IPS DF 19.7 (cell line): Measurements from ENCODE around the gene CD109.
"Not testable (repeated sequence)": the region's sequence is repeated elsewhere in the genome, so short reads cannot be mapped to it uniquely, and the experiment has no call there.

Source experiments
- DNase-seq: peaks from one replicate; pipeline ENCODE4 v3.0.0-alpha.2; 2013; ENCODE audit warnings: low read depth, low spot score

The CD109 gene

DNA sequence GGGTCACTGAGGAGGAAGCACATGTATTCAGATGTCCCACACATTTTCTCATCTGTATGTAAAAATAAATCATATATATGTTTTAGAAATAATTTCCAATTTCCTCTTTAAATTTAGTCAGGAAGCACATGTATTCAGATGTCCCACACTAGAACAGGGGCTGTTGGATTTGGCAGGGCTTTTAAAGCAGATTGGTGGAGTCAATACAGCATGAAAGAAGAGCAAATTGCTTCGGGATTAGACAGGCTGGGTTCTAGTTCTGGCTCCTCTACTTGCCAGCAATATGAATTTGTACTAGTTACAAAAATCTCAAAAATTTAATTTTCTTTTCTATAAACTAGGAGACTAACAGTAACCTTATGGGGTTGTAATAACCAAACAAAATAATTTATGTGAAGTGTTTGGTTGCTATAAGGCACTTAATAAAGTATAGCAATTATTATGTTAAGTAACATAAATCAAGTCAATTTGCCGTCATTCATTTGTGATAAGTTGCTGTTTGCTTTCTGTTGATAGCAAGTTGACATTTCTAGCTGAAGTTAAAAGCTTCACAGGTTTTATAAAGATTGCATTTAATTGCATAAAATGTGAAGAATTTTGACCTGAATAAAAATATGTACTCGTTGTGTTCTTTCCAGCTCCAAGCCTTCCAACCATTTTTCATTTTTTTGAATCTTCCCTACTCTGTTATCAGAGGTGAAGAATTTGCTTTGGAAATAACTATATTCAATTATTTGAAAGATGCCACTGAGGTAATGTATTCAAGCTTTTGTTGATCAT lies 88.9 kb downstream of the CD109 start:
- DNase-seq, result no peak

DNA sequence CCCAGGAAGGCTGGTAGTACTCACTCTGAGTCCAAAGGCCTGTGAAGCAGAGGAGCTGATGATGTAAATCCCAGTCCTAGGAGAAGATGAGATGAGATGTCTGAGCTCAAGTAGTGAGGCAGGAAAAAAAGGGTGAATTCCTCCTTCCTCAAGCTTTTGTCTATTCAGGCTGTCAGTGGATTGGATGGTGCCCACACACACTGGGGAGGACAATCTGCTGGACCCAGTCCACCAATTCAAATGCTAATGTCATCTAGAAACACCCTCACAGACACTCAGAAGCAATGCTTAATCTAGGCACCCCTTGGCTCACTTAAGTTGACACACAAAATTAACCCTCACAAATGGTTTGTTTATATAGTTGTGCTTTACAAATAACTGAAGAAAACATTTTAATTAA lies 94.6 kb downstream of the CD109 start:
- no peak for DNase-seq

DNA sequence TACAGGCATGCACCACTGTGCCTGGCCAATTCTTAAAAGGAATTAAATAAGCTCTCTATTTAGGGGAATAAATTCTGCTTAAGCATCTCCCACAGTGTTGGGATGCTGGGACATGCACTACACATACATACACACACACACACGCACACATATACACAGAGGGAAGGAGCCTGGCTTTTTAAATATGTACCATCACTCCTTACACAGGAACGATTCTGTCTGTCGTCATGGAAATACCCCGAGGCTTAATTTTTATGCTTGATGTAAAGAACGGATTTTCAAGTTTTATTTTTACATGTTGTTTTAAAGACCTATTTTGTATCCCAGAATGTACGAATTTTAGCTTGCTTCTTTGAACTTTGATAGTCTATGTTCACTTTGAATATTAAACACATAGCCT lies 95.3 kb downstream of the CD109 start:
- no peak for DNase-seq

DNA sequence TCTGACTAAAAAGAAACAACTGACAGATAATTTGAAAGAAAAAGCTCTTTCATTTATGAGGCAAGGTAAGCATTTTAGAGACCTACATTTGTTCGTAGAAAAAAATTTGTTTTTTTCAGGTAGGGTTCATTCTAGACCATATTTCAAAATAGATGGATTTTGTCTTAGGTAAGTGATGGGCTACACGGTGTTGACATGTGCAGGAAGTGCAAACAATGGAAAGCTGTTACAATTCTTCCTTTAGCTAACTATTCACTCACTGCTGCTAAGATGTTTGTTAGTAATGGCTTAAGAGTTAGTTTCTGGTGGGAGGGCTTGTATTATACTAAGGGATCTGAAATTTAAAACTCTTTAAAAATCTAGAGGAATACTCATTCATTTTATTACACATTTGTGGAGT lies 96.7 kb downstream of the CD109 start:
- no peak for DNase-seq

DNA sequence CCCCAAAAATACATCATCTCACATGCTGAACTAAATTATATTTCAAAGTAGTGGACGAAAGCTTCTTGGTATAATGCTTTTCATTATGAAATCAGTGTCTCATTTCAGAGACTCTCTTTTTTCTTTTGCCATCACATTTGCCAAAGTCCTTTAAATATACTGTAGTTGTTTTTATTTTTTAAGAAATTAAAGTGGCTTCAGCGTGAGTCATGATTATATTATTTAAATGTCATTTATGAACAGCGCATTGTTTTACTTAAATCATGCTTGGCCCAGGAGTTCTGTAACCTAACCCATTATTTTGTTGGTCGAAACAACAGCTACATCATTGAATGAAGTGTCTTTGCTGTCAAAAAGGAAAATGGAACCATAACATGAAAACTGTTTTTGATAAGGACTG lies 100.9 kb downstream of the CD109 start:
- no peak for DNase-seq

DNA sequence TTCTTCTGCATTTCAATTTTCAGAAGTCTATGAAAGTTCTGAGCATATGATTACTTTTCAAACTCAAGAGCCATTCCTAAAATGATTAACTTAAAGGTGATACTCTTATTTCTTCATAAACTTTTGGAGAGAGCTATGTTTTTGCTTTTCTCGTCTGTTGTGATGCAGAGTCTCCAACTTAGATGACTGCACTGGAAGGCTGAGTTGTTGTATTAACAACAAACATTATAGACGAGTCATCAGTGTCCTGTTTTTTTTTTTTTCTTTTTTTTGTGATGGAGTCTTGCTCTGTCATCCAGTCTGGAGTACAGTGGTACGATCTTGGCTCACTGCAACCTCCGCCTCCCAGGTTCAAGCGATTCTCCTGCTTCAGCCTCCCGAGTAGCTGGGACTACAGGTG lies 101.9 kb downstream of the CD109 start:
- no peak for DNase-seq

DNA sequence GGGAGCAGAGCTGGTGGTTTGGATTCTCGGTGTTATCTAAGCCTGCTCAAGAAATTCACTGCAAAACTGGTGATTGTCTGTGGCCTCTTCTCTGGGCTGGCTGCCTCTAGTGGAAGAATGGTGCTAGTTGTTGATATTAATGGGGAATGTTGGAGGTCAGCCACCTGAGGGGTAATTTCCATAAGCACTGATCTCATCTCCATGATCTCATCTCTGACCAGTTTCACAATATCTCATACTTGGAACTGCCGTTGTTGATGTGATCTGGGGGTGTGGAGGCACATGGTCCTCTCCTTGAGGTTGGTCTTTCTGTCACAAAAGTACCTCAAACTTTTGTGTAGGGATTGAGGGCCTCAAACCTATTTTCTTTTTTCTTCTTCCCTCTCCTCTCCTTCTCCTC lies 102.6 kb downstream of the CD109 start:
- no peak for DNase-seq

DNA sequence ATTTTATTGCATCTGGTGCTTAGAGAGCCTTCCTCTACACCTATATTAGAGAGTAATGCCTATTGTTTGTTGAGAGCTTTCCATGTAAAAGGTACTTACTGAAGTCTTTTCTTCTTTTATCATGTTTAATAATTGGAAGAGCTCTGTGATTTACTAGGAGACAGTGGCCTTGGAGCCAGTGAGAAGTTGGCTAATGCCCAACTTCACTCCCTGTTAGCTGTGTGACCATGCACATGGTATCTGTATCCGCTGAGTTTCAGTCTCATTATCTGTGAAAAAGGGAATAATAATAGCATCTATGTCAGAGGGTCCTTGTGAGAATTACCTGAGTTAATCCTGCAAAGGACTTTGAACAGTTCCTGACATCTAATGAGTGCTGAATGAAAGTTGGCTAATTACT lies 105.0 kb downstream of the CD109 start:
- DNase-seq, result no peak

DNA sequence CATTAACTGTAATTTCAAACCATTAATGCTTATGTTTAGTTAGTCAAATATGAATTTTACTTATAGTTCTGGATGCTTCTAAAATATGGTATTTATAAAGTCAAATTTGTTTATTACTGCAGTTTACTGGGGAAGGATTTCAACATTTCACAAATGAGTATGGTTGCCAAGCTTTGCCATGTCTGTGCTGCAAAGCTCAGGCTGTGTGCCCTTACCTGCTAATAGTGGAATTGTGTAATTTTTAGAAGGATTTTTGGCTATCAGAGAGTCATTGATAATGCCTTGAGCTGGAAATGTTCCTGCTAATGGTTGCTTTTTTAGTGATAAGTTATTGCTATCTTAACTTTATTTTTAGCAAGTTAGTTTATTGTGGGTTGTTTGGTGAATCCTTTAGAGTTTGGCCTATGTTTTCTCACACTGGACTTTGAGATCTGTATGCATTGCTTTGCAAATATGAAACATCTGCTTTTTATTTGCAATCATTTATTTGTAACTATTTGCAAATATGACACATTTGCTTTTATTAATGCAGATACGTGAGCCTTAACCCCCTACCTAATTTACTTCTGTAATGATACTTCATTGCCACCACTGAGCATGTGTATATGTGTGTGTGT lies 105.8 kb downstream of the CD109 start:
- no peak for DNase-seq

DNA sequence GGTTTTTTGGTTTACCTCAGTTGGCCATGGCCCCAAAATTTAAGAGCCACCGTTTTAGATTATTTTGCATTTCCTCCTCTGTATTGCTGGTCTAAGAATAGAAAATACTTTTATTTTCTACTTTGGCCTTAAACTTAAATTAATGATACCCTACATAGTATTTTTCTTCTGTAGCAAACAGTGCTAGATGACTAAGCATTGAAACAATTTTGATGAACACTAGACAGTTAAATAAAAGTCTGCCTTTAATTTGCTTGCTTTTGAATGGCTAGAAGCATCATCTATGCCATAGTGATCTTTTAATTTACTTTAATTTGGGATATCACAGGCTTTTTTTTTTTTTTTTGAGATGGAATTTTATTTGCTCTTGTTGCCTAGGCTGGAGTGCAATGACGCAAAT lies 106.4 kb downstream of the CD109 start:
- no peak for DNase-seq

DNA sequence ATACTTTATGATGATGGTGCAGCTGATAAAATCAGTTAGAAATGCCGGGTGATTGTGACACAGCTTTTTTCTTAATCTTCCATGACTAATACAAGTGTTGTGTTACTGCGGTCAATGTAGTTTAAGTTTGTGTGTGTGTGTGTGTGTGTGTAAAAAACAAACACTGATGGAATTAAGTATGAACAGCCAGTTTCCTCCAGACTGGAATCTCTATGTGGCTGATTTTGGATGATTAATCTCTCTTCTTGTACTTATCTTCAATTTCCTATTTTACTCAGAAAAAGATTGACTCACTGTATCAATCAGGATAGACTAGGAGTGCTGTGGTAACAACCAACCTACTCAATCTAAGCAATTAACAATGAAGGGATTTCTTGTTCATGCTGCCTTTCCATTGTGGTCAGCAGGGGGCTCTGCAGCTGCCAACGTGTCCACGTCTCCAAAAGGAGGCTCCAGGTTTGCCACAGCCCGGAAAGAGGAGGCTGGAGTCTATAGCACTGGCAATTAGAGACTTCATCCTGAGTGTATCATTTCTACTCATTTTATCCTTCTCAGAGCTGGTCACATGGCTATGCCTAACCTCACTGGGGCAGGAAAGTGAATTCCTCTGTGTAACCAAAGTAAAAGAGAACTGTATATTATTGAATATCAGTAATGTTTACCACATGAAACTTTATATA lies 107.7 kb downstream of the CD109 start:
- DNase-seq, result peak; percentile 42

DNA sequence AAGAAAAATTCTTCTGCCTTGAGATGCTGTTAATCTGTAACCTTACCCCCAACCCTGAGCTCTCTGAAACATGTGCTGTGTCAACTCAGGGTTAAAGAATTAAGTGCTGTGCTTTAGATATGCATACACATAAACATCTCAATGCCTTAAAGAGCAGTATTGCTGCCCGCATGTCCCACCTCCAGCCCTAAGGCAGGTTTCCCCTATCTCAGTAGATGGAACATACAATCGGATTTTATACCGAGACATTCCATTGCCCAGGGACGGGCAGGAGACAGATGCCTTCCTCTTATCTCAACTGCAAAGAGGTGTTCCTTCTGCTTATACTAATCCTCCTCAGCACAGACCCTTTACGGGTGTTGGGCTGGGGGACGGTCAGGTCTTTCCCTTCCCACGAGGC lies 109.2 kb downstream of the CD109 start:
- DNase-seq, result not testable (repeated sequence)

DNA sequence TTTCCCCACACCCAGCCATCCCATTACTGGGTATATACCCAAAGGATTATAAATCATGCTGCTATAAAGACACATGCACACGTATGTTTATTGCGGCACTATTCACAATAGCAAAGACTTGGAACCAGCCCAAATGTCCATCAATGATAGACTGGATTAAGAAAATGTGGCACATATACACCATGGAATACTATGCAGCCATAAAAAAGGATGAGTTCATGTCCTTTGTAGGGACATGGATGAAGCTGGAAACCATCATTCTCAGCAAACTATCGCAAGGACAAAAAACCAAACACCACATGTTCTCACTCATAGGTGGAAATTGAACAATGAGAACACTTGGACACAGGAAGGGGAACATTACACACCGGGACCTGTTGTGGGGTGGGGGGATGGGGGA lies 110.0 kb downstream of the CD109 start:
- not testable (repeated sequence) for DNase-seq

DNA sequence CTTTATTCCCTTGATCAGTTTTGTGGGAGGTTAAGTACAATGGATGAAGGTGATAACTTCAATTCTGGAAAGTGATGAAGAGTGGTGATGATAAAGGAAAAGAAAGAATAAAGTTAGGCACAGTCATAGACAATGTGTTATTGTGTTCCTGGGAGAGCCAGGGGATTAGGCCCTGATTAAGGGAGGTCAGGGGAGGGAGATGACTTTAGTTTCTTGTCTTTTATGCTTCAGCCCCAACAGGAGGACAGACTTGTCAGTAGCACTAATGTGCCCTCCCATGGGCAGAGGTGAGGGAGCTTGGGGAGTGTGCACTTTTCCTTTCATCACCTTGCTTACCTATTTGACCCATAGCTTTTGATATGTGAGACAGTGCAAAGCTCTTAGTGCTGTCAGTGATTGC lies 115.7 kb downstream of the CD109 start:
- DNase-seq, result no peak

DNA sequence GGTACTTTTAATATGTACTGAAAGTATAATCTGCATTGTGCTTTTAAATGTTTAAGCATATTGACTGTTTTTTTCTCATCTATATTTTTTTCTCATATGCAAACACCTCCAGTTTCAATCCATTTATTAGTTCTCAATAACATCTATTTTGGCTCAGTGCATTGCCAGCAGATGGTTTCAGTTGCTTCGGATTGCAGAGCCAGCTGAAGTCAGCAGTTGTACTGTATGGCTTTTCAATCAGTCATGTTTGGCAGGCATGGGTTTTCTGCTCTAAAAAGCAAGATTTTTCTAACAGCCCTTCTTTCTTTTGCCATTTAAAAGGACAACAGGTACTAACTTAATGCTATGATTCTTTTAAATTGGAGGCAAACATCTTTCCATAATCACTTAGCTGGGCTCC lies 121.2 kb downstream of the CD109 start:
- no peak for DNase-seq

DNA sequence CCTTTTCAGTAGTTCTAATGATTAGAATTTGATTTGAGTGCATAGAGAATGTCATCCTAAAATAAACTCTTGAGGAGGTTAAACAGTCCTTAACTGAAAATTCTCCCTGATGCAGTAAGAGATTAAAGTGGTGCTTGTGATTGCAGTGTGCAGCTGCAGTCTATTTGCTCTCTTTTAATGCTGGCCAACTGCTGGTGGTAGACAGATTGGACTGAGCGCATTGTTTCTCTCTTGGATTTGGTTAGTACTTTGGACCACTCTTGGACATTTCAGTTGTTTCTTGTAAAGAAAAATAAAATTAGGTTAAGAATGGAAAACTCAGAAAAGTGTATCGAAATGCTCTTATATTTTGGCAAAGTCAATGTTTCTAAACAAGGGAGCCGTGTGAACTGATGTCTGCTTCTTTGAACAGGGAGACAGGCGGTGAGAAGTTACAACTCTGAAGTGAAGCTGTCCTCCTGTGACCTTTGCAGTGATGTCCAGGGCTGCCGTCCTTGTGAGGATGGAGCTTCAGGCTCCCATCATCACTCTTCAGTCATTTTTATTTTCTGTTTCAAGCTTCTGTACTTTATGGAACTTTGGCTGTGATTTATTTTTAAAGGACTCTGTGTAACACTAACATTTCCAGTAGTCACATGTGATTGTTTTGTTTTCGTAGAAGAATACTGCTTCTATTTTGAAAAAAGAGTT lies 127.2 kb downstream of the CD109 start:
- no peak for DNase-seq

DNA sequence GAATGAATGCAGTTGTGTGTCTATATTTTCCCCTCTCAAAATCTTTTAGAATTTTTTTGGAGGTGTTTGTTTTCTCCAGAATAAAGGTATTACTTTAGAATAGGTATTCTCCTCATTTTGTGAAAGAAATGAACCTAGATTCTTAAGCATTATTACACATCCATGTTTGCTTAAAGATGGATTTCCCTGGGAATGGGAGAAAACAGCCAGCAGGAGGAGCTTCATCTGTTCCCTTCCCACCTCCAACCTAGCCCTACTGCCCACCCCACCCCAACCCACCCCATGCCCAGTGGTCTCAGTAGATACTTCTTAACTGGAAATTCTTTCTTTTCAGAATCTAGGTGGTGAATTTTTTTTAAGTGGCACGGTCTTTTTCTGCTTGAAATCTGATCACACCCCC lies 127.8 kb downstream of the CD109 start:
- DNase-seq, result no peak

DNA sequence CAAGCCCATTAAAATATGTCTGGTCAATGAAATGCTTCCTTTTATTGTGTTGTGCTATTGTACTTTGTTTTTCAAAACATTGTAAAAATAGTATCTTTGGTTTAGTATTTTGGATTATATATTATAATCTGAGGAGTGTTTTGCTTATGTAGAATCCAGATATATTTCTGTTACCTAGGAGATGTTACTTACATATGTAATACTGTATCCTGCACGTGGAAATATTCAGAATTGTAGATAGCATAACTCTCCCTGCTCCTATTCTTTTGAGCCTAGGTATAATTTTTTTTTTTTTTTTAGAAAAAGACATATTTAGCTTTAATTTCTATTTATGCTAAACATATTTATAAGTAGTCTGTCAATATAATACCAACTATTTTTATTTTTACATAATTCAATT lies 130.6 kb downstream of the CD109 start:
- DNase-seq, result no peak

DNA sequence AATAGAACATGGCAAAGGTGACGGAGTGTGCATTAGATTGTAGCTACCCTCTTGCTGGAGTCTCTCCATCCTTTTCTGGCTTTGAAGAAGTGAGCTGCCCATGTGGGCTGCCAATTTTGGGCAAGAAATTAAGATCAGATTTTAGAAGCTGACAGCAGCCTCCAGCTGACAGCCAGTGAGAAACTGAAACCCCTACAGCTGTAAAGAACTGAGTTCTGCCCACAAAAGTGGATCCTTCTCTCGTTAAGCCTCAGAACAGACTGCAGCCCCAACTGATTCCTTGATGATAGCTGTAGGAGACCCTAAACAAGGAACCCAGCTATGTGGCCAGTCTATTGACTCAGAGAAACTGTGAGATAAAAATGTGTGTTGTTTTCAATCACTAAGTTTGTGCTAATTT lies 134.1 kb downstream of the CD109 start:
- no peak for DNase-seq

DNA sequence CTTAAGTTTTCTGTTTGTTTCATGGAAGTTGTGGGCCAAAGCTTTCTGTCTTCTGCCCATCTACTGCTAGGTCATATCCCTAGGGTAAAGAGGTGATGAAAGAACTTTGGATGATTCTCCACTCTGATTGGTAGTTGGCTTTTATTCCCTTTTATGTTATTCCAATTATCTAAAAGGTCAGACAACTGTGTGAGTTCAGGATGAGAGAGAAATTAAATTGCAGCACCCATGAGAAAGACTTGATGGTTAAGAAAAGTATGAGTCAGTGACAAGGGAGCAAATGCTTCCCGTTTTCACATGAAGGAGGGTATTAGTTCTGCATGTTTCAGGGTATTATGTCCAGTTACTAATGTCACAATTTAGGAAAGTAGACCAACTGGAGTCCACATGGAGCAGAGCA lies 136.3 kb downstream of the CD109 start:
- DNase-seq, result no peak

DNA sequence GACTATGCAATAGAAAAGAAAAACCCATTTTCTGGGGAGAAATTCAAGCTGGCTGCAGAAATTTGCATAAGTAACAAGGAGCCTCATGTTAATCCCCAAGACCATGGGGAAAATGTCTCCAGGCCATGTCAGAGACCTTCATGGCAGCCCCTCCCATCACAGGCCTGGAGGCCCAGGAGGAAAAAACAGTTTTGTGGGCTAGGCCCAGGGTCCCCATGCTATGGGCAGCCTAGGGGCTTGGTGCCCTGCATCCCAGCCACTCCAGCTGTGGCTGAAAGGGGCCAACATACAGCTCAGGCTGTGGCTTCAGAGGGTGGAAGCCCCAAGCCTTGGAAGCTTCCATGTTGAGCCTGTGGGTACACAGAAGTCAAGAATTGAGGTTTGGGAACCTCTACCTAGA lies 148.7 kb downstream of the CD109 start:
- not testable (repeated sequence) for DNase-seq

DNA sequence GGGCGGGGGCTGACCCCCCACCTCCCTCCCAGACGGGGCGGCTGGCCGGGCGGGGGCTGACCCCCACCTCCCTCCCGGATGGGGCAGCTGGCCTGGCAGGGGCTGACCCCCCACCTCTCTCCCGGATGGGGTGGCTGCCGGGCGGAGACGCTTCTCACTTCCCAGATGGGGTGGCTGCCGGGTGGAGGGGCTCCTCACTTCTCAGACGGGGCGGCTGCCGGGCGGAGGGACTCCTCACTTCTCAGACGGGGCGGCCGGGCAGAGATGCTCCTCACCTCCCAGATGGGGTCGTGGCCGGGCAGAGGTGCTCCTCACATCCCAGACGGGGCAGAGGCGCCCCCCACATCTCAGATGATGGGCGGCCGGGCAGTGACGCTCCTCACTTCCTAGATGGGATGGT lies 155.0 kb downstream of the CD109 start:
- not testable (repeated sequence) for DNase-seq
